ENCODE measurements around the gene TMEM150C. TPM values are rescaled to one million over a fixed set of nuclear protein-coding genes. Genes with fewer than 3 reads are reported as not detected.
"Not testable (repeated sequence)": the region's sequence is repeated elsewhere in the genome, so short reads cannot be mapped to it uniquely, and the experiment has no call there.

The TMEM150C gene
- total RNA-seq, 1 experiment from 2014 or later, result 3.3 TPM

DNA sequence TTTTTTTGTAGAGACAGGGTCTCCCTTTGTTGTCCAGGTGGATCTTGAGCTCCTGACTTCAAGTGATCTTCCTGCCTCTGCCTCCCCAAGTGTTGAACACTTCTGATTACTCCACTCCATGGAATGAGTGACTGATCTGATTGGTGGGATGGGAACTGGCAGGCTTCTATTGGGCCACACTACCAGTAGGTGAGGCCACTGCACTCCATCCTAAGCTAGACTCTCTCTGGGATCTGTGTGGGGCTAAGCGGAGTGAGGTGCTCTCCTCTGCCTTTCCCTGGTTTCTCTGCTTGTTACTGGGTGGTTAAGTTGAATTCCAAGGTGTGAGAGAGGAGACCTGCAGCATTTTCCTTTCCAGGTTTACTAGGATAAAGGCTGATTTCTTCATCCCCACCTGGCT is 72.7 kb downstream of the TMEM150C start:
- no peak for DNase-seq
- H3K36me3 ChIP-seq (replicated peaks; ENCODE audit: control insufficient read depth, insufficient read depth, low read length), result no peaks in the 10 kb centered on the region
- no peak overlapping the region for H3K4me3 ChIP-seq (ENCODE audit: insufficient read depth, low read depth, low read length)
- H3K27me3 ChIP-seq (ENCODE audit: control insufficient read depth, insufficient read depth, low read length), result no peaks in the 10 kb centered on the region

DNA sequence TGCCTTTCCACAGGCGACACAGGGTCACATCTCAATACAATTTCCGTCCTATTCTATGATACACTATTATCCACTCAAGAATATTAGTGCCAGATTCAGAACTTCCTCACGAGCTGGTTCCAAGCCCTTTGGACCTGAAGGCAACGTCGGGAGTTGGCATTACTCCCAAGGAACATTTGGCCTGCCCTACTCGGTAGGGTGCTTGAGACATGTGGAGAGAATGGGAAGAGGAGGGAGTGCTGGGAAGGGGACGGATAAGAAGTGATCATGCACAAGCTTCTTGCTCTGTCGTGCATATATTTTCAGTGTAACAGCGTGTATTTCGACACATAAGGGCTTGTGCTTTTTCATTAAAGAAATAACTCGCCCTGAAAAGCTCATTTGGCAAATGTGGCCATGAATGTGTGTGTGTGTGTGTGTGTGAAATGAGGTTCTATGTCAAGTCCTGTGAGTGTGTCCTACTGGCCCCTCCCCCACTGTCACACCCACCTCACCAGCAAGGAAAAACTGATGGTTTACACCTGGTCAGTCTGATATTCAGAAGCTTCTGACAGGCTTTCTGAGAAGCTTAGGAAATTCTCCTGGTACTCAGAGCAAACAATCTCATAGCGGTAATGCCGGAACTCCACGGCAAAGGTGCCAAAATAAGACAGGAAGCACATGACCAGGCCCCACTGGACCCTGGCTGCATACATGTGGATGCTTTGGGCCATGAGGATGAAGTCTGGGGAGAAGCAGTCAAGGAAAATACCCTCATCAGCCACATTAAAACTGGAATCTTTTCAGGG is 76.6 kb downstream of the TMEM150C start:
- Histone ChIP-seq H3K4me3 (ENCODE audit: insufficient read depth, low read depth, low read length) (no peak overlapping the region), H3K27me3 (ENCODE audit: control insufficient read depth, insufficient read depth, low read length) (no peaks in the 10 kb centered on the region), H3K36me3 (replicated peaks; ENCODE audit: control insufficient read depth, insufficient read depth, low read length) (no peaks in the 10 kb centered on the region)
- DNase-seq, result no peak

DNA sequence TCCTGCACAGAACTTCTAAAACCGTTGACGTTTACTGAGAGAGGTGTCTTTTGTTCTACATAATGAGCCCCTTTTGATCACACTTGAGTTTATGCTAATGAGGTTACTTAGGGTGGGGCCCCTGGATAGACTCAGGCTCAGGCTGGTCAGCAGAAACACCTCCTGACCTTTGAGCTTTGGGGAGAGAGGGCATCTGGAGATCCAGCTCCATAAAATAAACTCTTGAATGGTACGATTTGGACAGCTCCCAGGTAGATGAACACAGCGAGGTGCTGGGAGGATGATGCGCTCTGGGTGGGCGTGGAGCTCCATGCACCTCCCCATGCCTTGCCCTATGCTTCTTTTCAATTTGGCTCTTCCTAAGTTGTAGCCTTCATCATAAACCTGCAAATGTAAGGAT is 79.4 kb downstream of the TMEM150C start:
- Histone ChIP-seq H3K36me3 (replicated peaks; ENCODE audit: control insufficient read depth, insufficient read depth, low read length) (no peaks in the 10 kb centered on the region), H3K27me3 (ENCODE audit: control insufficient read depth, insufficient read depth, low read length) (no peaks in the 10 kb centered on the region), H3K4me3 (ENCODE audit: insufficient read depth, low read depth, low read length) (no peak overlapping the region)
- no peak for DNase-seq

DNA sequence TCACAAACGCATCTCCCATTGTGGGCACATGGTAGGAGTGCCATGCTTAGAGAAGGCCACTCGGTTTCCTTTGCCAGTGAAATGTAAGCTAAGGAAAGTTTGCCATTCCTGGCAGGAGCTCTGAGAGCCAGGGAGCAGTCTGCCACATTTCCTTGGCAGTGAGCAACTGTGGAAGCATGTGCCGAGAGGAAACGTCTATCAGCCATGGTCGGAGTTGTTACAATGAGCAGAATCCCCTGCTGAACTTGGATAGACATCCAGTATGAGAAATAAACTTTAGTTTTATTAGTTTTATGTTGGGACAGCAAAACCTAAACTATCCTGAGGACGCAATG is 80.3 kb downstream of the TMEM150C start:
- H3K4me3 ChIP-seq (ENCODE audit: insufficient read depth, low read depth, low read length), result no peak overlapping the region
- no peaks in the 10 kb centered on the region for H3K36me3 ChIP-seq (replicated peaks; ENCODE audit: control insufficient read depth, insufficient read depth, low read length)
- no peak for DNase-seq
- no peaks in the 10 kb centered on the region for H3K27me3 ChIP-seq (ENCODE audit: control insufficient read depth, insufficient read depth, low read length)

DNA sequence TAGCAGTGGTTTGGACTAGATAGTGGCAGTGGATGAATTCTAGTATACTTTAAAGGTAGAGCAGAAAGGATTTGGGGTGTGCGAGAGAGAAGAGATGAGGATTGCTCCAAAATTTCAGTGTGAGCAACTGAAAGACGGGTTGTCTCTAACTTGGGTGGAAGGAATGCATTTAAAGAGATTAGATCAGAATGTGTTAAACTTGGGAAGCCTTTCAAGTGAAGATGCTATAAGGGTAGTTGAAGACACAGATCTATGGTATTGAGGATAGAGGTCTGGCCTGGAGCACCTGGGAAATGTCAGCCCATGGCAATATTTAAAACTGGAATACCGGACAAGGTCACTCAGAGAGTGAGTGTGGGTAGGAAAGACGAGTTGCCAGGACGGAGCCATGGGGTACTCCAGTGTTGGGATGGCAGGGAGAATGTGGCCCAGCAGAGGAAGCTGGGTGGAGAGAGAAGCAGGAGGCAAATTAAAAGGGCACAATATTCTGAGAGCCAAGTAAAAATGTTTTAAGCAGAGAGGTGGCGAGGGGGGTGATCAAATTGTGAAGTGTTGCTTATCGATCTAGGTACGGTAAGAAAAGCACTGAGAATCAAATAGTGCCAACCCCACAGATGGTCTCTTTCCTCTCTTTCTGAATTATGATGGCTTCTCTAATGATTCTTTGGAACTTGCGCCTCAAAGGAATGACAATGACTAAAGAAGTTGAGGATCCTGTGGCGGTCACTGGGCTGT is 80.8 kb downstream of the TMEM150C start:
- no peaks in the 10 kb centered on the region for H3K36me3 ChIP-seq (replicated peaks; ENCODE audit: control insufficient read depth, insufficient read depth, low read length)
- no peak overlapping the region for H3K4me3 ChIP-seq (ENCODE audit: insufficient read depth, low read depth, low read length)
- no peaks in the 10 kb centered on the region for H3K27me3 ChIP-seq (ENCODE audit: control insufficient read depth, insufficient read depth, low read length)
- DNase-seq, result no peak

DNA sequence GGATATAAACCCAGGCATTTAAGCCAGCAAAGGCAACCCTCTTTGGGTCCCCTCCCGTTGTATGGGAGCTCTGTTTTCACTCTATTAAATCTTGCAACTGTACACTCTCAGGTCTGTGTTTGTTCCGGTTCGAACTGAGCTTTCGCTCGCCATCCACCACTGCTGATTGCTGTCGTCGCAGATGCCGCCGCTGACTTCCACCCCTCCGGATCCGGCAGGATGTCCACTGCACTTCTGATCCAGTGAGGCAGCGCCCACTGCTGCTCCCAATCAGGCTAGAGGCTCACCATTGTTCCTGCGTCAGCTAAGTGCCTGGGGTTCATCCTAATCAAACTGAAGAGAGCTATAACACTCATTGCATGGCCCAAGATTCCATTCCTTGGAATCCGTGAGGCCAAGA is 82.2 kb downstream of the TMEM150C start:
- H3K27me3 ChIP-seq (ENCODE audit: control insufficient read depth, insufficient read depth, low read length), result no peaks in the 10 kb centered on the region
- H3K36me3 ChIP-seq (replicated peaks; ENCODE audit: control insufficient read depth, insufficient read depth, low read length), result no peaks in the 10 kb centered on the region

DNA sequence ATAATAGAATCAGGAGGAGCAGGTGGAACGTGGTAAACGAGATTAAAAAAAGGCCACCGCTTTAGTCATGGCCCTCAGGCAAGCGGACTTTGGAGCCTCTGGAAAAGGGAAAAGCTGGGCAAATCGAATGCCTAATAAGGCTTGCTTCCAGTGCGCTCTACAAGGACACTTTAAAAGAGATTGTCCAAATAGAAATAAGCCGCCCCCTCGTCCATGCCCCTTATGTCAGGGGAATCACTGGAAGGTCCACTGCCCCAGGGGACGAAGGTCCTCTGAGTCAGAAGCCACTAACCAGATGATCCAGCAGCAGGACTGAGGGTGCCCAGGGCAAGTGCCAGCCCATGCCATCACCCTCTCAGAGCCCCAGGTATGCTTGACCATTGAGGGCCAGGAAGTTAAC is 84.3 kb downstream of the TMEM150C start:
- not testable (repeated sequence) for H3K27me3 ChIP-seq (ENCODE audit: control insufficient read depth, insufficient read depth, low read length); H3K4me3 ChIP-seq (ENCODE audit: insufficient read depth, low read depth, low read length); H3K36me3 ChIP-seq (replicated peaks; ENCODE audit: control insufficient read depth, insufficient read depth, low read length); DNase-seq

More for the DNA sequence above, 82.2 kb downstream of the TMEM150C start:
- no peak overlapping the region for H3K4me3 ChIP-seq (ENCODE audit: insufficient read depth, low read depth, low read length)
- DNase-seq, result no peak

DNA sequence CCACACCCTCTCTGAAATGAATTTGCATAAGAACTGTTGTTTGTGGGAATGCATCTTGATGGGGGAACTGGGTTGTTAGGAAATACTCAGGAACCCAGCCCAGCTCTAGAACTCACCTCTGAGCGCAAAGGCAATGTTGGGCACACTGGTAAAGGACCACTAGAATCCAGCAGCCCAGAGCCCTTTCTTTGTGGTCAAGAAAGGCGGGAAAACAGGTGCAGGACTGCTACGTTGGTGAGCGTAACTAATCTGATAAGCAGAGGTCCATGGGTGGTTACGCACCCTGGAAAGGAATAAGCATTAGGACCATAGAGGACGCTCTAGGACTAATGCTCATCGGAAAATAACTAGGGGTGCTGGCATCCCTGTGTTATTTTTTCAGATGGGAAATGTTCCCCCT is 85.9 kb downstream of the TMEM150C start:
- not testable (repeated sequence) for H3K36me3 ChIP-seq (replicated peaks; ENCODE audit: control insufficient read depth, insufficient read depth, low read length); H3K4me3 ChIP-seq (ENCODE audit: insufficient read depth, low read depth, low read length); DNase-seq; H3K27me3 ChIP-seq (ENCODE audit: control insufficient read depth, insufficient read depth, low read length)

DNA sequence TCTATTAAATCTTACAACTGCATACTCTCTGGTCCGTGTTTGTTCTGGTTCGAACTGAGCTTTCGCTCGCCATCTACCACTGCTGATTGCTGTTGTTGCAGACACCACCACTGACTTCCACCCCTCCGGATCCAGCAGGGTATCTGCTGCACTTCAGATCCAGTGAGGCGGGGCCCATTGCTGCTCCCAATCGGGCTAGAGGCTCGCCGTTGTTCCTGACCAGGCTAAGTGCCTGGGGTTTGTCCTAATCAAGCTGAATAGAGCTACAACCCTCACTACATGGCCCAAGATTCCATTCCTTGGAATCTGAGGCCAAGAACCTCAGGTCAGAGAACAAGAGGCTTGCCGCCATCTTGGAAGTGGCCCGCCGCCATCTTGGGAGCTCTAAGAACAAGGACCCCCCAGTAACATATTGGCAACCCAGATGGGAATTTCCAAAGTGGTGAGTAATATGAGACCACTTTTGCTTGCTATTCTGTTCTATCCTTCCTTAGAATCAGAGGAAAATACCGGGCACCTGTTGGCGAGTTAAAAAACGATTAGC is 88.1 kb downstream of the TMEM150C start:
- no peaks in the 10 kb centered on the region for H3K27me3 ChIP-seq (ENCODE audit: control insufficient read depth, insufficient read depth, low read length)
- DNase-seq, result no peak
- H3K4me3 ChIP-seq (ENCODE audit: insufficient read depth, low read depth, low read length), result no peak overlapping the region
- H3K36me3 ChIP-seq (replicated peaks; ENCODE audit: control insufficient read depth, insufficient read depth, low read length), result no peaks in the 10 kb centered on the region

DNA sequence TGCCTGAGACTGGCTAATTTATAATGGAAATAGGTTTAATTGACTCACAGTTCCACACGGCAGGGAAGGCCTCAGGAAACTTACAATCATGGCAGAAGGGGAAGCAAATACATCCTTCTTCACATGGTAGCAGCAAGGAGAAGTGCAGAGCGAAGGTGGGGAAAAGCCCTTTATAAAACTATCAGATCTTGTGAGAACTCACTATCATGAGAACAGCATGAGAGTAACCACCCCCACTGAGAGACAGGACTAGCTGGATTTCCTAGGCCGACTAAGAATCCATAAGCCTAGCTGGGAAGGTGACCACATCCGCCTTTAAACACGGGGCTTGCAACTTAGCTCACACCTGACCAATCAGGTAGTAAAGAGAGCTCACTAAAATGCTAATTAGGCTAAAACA is 88.7 kb downstream of the TMEM150C start:
- not testable (repeated sequence) for DNase-seq; H3K27me3 ChIP-seq (ENCODE audit: control insufficient read depth, insufficient read depth, low read length); H3K36me3 ChIP-seq (replicated peaks; ENCODE audit: control insufficient read depth, insufficient read depth, low read length); H3K4me3 ChIP-seq (ENCODE audit: insufficient read depth, low read depth, low read length)

DNA sequence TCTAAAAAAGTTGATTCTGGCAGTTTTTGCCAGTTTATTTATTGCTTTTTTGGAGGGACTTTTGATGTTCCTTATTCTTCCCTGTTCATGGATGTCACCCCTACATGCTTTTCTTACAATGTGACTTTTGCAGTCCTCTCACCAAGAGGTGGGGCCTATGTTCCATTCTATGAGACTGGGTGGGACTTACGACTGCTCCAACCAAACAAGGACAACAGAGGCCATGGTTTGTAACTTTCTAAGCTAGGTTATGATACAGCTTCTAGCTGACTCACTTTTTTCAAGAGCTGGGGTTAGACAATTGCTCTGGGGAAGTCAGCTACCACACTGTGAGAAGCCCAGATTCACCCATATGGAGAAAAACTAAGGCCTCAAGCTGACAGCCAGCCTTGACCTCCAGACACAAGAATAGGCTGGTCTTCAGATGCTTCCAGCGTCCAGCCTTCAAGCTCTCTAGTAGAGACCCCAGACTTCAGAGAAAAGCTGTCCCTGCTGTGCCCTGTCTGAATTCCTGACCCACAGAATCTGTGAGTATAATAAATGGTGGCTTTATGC is 91.9 kb downstream of the TMEM150C start:
- no peak for DNase-seq
- no peak overlapping the region for H3K4me3 ChIP-seq (ENCODE audit: insufficient read depth, low read depth, low read length)
- H3K27me3 ChIP-seq (ENCODE audit: control insufficient read depth, insufficient read depth, low read length), result no peaks in the 10 kb centered on the region
- H3K36me3 ChIP-seq (replicated peaks; ENCODE audit: control insufficient read depth, insufficient read depth, low read length), result peaks cover 1% of the 10 kb centered on the region; the same call in 1 of the 2 replicates

DNA sequence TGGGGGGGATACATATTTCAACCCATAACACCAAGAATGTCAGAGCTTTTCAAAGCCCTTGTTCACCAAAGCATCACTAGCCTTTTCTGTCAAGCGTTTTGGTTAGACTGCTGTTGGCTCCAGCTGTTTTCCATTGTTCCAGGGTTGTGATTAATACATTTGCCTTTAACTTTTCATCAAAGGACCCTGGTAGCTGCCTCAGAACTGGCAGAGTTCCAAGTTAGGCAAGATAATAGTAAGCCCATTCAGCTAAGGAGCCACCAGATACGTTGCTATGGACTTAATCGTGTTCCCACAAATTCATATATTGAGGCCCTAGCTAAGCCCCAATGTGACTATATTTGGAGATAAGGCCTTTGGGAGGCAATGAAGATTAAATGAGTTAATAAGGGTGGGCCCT is 94.3 kb downstream of the TMEM150C start:
- DNase-seq, result no peak
- Histone ChIP-seq H3K4me3 (ENCODE audit: insufficient read depth, low read depth, low read length) (no peak overlapping the region), H3K27me3 (ENCODE audit: control insufficient read depth, insufficient read depth, low read length) (no peaks in the 10 kb centered on the region), H3K36me3 (replicated peaks; ENCODE audit: control insufficient read depth, insufficient read depth, low read length) (peaks cover 9% of the 10 kb centered on the region)

DNA sequence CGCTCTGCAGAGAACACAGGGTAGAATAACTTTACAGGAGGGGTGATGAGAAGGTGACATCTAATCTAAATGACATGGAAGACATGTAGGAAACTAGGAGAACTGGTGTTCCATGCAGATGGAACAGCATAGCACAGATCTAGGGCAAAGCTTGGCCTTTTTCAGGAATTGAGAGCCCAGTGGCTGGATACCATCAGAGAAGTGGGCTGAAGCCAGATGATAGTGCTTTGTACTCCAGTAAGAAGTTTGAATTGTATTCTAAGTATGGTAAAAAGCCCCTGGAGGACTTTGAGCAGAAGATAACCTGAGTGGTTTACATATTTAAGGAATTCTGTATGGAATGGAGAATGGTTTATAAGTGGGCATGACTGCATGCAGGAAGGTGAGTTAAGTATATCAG is 98.6 kb downstream of the TMEM150C start:
- H3K4me3 ChIP-seq (ENCODE audit: insufficient read depth, low read depth, low read length), result no peak overlapping the region
- H3K27me3 ChIP-seq (ENCODE audit: control insufficient read depth, insufficient read depth, low read length), result no peaks in the 10 kb centered on the region
- no peak for DNase-seq
- peaks cover 19% of the 10 kb centered on the region for H3K36me3 ChIP-seq (replicated peaks; ENCODE audit: control insufficient read depth, insufficient read depth, low read length)

DNA sequence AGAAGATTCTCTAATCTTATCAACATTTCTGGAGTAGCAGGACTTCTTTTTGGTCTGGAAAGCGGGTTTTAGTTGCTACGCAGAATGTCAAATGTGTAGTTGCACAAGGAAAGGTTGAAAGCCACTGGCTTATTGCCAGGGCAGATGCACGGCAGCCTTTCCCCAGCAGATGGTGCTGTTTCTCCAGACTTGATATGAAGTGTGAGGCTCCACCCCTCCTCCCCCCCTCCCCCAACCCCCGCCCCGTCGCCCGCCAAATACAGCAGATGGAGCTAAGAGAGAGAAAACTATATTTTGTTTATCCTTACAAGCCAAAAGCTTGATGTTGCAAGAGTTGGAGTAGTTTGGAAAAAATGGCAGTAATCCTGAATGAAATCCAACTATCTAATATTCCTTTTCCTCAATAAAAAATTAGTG is 99.4 kb downstream of the TMEM150C start:
- peak; percentile 93 for DNase-seq
- peaks cover 23% of the 10 kb centered on the region for H3K36me3 ChIP-seq (replicated peaks; ENCODE audit: control insufficient read depth, insufficient read depth, low read length)
- H3K27me3 ChIP-seq (ENCODE audit: control insufficient read depth, insufficient read depth, low read length), result no peaks in the 10 kb centered on the region
- no peak overlapping the region for H3K4me3 ChIP-seq (ENCODE audit: insufficient read depth, low read depth, low read length)

DNA sequence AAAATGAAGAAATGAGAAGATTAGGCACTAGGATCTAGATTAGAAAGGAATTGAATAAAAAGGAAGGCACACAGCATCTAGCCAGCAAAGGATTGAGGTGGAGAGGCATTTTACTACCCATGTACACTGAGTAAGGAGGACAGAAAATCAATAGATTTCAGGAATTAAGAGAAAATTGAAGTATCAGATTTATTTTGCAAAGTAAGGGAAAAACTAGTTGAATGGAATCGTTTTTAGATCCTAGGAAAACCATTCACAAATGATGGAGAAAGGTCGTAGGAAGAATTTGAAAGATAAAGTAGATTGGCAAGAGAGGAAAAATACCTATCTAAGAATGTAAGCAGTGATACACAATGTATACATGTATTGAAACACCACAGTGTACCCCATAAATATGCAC is 100.1 kb downstream of the TMEM150C start:
- Histone ChIP-seq H3K4me3 (ENCODE audit: insufficient read depth, low read depth, low read length) (no peak overlapping the region), H3K27me3 (ENCODE audit: control insufficient read depth, insufficient read depth, low read length) (no peaks in the 10 kb centered on the region), H3K36me3 (replicated peaks; ENCODE audit: control insufficient read depth, insufficient read depth, low read length) (peaks cover 26% of the 10 kb centered on the region)
- no peak for DNase-seq
